Mononuclear cell (primary cell): ENCODE measurements around the gene SPTBN1. TPM values are rescaled to one million over a fixed set of nuclear protein-coding genes. Genes with fewer than 3 reads are reported as not detected.

Source experiments
- H3K27me3 ChIP-seq: 2 replicates; pipeline ENCODE4 v1.6.0; 2011; ENCODE audit warnings: low read length, control low read depth; ENCODE audit not compliant: insufficient read depth
- H3K4me1 ChIP-seq: 2 replicates; pipeline ENCODE4 v1.5.1; 2011; ENCODE audit warnings: mild to moderate bottlenecking, low read length, control low read depth; ENCODE audit not compliant: insufficient read depth
- H3K4me3 ChIP-seq: 2 replicates; pipeline ENCODE4 v1.5.1; 2011; ENCODE audit warnings: mild to moderate bottlenecking, low read length, moderate library complexity
- H3K9me3 ChIP-seq: 2 replicates; pipeline ENCODE4 v1.5.1; 2011; ENCODE audit warnings: low read depth, mild to moderate bottlenecking, control low read depth, low read length
- total RNA-seq: library from RNA; depleted of rRNA; stranded (reverse); fragments of >200 nt; gene quantifications from one replicate; pipeline ENCODE4 v1.2.3, GENCODE V29; 2012

Gene SPTBN1
- total RNA-seq, 1 donor = 107 TPM

GRCh38 chr2:54603796-54604195, 147.7 kb downstream of the SPTBN1 start:
- no peak overlapping the region for H3K4me3 ChIP-seq
- H3K4me1 ChIP-seq = peaks cover 72% of the 10 kb centered on the region

GRCh38 chr2:54604871-54605270, 148.7 kb downstream of the SPTBN1 start:
- Histone ChIP-seq H3K4me3 (no peak overlapping the region), H3K9me3 (no peaks in the 10 kb centered on the region), H3K4me1 (peaks cover 67% of the 10 kb centered on the region), H3K27me3 (no peaks in the 10 kb centered on the region)

More at GRCh38 chr2:54603796-54604195, 147.7 kb downstream of the SPTBN1 start:
- H3K9me3 ChIP-seq = no peaks in the 10 kb centered on the region
- no peaks in the 10 kb centered on the region for H3K27me3 ChIP-seq

GRCh38 chr2:54605836-54606235, 149.7 kb downstream of the SPTBN1 start:
- no peak overlapping the region for H3K4me3 ChIP-seq
- peaks cover 62% of the 10 kb centered on the region for H3K4me1 ChIP-seq
- H3K9me3 ChIP-seq = no peaks in the 10 kb centered on the region
- H3K27me3 ChIP-seq = no peaks in the 10 kb centered on the region

DNA sequence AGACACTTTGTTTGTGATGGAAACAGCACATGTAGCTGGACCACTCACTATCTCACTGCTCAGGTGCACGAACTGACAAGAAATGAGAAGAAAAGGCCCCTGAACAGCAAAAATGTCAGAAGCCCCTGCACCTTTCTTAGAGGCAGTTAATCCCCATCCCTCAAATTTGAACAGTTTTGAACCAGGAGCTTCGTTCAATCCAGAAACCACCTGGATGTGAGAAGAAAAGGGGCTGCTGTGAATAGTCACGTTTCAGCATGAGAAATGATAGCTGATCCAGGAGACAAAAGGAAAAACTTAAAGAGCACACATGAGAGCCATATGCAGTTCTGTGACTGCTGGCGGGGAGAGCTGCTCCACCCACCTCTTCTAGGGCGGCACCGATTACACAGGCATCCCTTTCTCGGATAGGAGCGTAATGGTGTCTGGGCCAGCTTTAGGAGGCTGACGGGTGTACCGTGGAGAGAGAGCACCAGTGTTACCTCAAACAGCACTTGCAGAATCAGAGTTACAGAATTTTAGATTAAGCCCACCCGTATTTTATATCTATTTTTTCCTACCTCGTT, 150.3 kb downstream of the SPTBN1 start:
- no peak overlapping the region for H3K4me3 ChIP-seq
- peaks cover 55% of the 10 kb centered on the region for H3K4me1 ChIP-seq
- H3K9me3 ChIP-seq = no peaks in the 10 kb centered on the region
- no peaks in the 10 kb centered on the region for H3K27me3 ChIP-seq

GRCh38 chr2:54608224-54608623, 152.1 kb downstream of the SPTBN1 start:
- H3K27me3 ChIP-seq = no peaks in the 10 kb centered on the region
- H3K4me3 ChIP-seq = no peak overlapping the region
- H3K9me3 ChIP-seq = no peaks in the 10 kb centered on the region
- H3K4me1 ChIP-seq = peaks cover 38% of the 10 kb centered on the region

GRCh38 chr2:54609241-54609640, 153.1 kb downstream of the SPTBN1 start:
- Histone ChIP-seq H3K27me3 (no peaks in the 10 kb centered on the region), H3K4me3 (no peak overlapping the region), H3K9me3 (no peaks in the 10 kb centered on the region), H3K4me1 (peaks cover 28% of the 10 kb centered on the region)

DNA sequence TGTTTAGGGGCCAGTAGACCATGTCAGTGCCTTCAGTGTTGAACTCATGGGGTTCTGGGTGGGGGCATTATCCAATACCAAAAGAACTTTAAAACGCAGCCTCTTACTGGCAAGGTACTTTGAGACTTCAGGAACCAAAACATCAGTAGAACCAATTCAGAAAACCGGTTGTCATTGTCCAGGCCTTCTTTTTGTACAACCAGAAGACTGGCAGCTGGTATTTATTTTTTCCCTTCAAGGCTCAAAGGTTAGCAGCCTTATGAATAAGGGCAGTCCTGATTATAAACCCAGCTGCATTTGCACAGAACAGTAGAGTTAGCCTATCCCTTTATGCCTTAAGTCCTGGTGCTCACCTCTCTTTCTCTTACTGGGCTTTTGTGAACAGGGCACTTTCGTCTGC, 153.5 kb downstream of the SPTBN1 start:
- peaks cover 24% of the 10 kb centered on the region for H3K4me1 ChIP-seq
- H3K4me3 ChIP-seq = no peak overlapping the region
- H3K27me3 ChIP-seq = no peaks in the 10 kb centered on the region
- H3K9me3 ChIP-seq = no peaks in the 10 kb centered on the region

GRCh38 chr2:54610700-54611099, 154.6 kb downstream of the SPTBN1 start:
- H3K27me3 ChIP-seq = no peaks in the 10 kb centered on the region
- H3K4me1 ChIP-seq = peaks cover 13% of the 10 kb centered on the region
- no peak overlapping the region for H3K4me3 ChIP-seq
- H3K9me3 ChIP-seq = no peaks in the 10 kb centered on the region

DNA sequence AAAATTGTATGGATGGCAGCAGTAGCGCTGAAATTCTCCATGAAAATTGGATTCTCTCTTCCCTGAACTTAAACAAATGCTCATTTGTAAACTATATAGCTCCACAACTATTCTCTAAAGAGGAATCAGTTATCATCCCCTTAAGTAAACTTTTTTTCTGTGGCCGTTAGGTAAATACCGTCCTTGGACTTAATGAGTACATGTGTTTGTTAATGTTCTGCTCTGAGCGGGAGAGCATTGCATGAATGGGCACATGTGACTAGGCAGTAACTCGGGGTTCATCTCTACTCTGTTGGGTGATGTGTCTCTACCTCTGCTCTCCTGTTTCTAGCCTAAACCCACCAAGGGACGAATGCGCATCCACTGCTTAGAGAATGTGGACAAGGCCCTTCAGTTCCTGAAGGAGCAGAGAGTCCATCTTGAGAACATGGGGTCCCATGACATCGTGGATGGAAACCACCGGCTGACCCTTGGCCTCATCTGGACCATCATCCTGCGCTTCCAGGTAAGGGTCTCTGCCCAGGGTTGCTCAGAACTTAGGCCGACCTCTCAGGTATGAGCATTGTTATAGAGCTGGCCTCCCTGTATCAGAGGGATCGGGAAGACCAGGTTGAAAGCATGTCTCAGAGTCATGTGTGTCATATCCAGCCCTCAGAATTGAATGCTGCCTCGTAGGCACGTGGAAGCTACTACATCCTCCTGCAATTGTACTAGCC, 155.9 kb downstream of the SPTBN1 start:
- peaks cover 3% of the 10 kb centered on the region for H3K4me1 ChIP-seq
- H3K4me3 ChIP-seq = no peak overlapping the region
- H3K27me3 ChIP-seq = no peaks in the 10 kb centered on the region
- no peaks in the 10 kb centered on the region for H3K9me3 ChIP-seq

DNA sequence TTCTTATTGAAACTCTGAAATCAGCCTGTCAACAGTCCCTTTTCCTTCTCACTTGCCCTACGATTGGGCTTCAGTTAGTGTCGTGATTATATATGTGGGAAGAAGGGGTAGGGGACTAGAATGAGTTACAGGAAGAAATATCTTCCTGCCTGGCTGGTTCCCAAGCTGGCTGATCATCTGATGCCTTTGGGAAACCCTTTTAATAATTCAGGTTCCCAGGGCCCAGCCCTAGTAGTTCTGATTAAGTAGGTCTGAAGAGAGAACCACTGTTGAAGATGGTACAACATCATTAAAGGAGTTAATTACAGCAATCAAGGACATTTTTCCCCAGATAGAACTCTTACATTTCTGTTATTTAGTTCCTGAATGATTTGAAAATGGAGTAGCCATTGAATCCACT, 157.3 kb downstream of the SPTBN1 start:
- no peaks in the 10 kb centered on the region for H3K9me3 ChIP-seq
- H3K4me3 ChIP-seq = no peak overlapping the region
- H3K27me3 ChIP-seq = no peaks in the 10 kb centered on the region
- H3K4me1 ChIP-seq = peaks cover 5% of the 10 kb centered on the region

DNA sequence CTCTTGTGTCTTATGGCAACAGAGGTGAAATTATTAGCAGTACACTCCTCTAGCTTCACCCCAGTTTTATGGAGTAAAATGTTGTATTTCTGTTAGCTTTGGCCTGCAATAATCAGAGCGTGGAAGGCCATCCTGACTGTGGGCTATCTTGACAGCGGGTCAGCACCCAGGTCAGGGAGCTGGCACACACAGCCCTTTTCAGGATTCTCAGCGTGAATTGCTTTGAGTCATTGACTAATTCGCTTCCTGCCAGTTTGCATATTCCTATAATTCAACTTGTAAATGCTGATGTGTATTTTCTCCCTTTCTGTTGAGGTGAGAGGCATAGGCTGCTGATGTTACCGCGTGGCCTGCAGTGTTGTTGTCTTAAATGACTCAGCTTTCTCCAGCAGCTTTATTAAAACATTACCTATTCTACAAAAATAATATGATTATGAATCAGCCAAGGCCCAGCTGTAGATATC, 157.7 kb downstream of the SPTBN1 start:
- peaks cover 9% of the 10 kb centered on the region for H3K4me1 ChIP-seq
- no peak overlapping the region for H3K4me3 ChIP-seq
- H3K27me3 ChIP-seq = no peaks in the 10 kb centered on the region
- H3K9me3 ChIP-seq = no peaks in the 10 kb centered on the region

DNA sequence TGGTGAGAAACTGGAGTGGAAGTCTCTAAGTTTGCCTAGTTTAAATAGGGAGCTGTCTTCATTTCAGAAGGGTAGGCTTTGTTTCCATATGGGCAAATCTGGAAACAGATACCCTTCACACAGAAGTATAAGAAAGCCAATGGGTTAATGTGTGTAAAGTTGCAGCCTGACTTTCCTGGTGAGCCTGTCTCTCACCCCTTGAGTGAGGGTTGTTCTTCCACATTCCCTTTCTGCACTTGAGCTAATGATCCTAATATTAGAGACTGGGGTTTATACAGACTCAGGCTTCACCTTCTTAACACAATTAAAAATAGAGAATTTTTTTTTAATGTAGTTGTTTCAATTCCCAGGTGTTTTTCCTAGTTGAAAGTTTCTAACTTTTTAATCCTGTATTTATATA, 158.7 kb downstream of the SPTBN1 start:
- no peak overlapping the region for H3K4me3 ChIP-seq
- no peaks in the 10 kb centered on the region for H3K9me3 ChIP-seq
- no peaks in the 10 kb centered on the region for H3K27me3 ChIP-seq
- peaks cover 6% of the 10 kb centered on the region for H3K4me1 ChIP-seq

- peaks cover 6% of the 10 kb centered on the region for H3K4me1 ChIP-seq
- H3K27me3 ChIP-seq = no peaks in the 10 kb centered on the region
- H3K9me3 ChIP-seq = no peaks in the 10 kb centered on the region
- H3K4me3 ChIP-seq = no peak overlapping the region
These were observed 159.9 kb downstream of the SPTBN1 start for GRCh38 chr2:54615832-54616534.

DNA sequence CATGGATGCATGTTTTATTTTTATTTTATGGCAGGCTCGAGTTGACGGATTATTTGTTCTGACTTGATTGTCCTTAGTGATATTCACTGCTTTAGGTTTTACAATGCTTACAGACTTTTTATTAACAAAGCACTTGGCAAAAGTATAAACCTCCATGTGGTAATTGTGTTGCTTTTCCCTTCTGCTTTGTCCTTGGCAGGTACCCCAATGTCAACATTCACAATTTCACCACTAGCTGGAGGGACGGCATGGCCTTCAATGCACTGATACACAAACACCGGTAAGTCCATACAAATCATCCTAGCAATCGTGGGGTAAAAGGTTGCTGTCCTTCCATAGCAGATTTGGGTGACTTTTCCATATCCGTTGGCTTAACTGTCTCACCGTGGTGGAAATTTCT, 161.3 kb downstream of the SPTBN1 start:
- Histone ChIP-seq H3K4me1 (peaks cover 6% of the 10 kb centered on the region), H3K9me3 (no peaks in the 10 kb centered on the region), H3K4me3 (no peak overlapping the region), H3K27me3 (no peaks in the 10 kb centered on the region)

- no peaks in the 10 kb centered on the region for H3K9me3 ChIP-seq
- no peaks in the 10 kb centered on the region for H3K27me3 ChIP-seq
- H3K4me1 ChIP-seq = peaks cover 6% of the 10 kb centered on the region
- no peak overlapping the region for H3K4me3 ChIP-seq
These were observed 162.8 kb downstream of the SPTBN1 start for GRCh38 chr2:54618646-54619565.
